GM21717 (cell line): ENCODE data around the gene CNGA2.

Experiments used
- ATAC-seq: cut with Tn5 transposase; IDR thresholded peaks from one replicate; pipeline ENCODE4 v1.9.1; 2021; ENCODE audit warnings: mild to moderate bottlenecking, moderate library complexity; ENCODE audit not compliant: unreplicated experiment

Gene CNGA2

GRCh38 chrX:151711154-151711553, 23.4 kb upstream of the CNGA2 start:
- ATAC-seq, result no peak

- no peak for ATAC-seq
Measured at GRCh38 chrX:151711787-151712186, 22.8 kb upstream of the CNGA2 start.

- ATAC-seq, result no peak
Measured at GRCh38 chrX:151712253-151712652, 22.3 kb upstream of the CNGA2 start.

GRCh38 chrX:151713849-151714248, 20.7 kb upstream of the CNGA2 start:
- ATAC-seq, result no peak

- ATAC-seq, result no peak
Measured at GRCh38 chrX:151714362-151714761, 20.2 kb upstream of the CNGA2 start.

- ATAC-seq, result no peak
Measured at GRCh38 chrX:151715752-151716151, 18.8 kb upstream of the CNGA2 start, which contains the start of gene FATE1. Gene FATE1 (plus strand): TSS chrX:151716035. CDS start chrX:151716120, 85 bp downstream.

GRCh38 chrX:151722241-151722846, 12.2 kb upstream of the CNGA2 start:
- ATAC-seq, result no peak

GRCh38 chrX:151723156-151723760, 11.3 kb upstream of the CNGA2 start:
- ATAC-seq, result no peak

- ATAC-seq, result no peak
Measured at GRCh38 chrX:151724563-151725337, 9.8 kb upstream of the CNGA2 start.

GRCh38 chrX:151725338-151725614, 9.3 kb upstream of the CNGA2 start:
- no peak for ATAC-seq

- no peak for ATAC-seq
Measured at GRCh38 chrX:151726751-151727150, 7.8 kb upstream of the CNGA2 start.

- no peak for ATAC-seq
Measured at GRCh38 chrX:151727346-151727745, 7.2 kb upstream of the CNGA2 start.

GRCh38 chrX:151729056-151729725, 5.4 kb upstream of the CNGA2 start:
- no peak for ATAC-seq

- no peak for ATAC-seq
Measured at GRCh38 chrX:151735219-151735618, 673 bp downstream of the CNGA2 start.

GRCh38 chrX:151736685-151737084, 2.1 kb downstream of the CNGA2 start:
- no peak for ATAC-seq

- no peak for ATAC-seq
Measured at GRCh38 chrX:151737494-151737893, 2.9 kb downstream of the CNGA2 start.

GRCh38 chrX:151738751-151739150, 4.2 kb downstream of the CNGA2 start:
- ATAC-seq, result no peak

GRCh38 chrX:151741606-151742005, 7.1 kb downstream of the CNGA2 start:
- ATAC-seq, result no peak

- no peak for ATAC-seq
Measured at GRCh38 chrX:151742311-151742710, 7.8 kb downstream of the CNGA2 start.

- no peak for ATAC-seq
Measured at GRCh38 chrX:151743651-151744470, 9.3 kb downstream of the CNGA2 start.

- ATAC-seq, result no peak
Measured at GRCh38 chrX:151745651-151746050, 11.1 kb downstream of the CNGA2 start.
